Activated naive CD8-positive, alpha-beta T cell treated with anti-CD3 and anti-CD28 coated beads, Interleukin-2, amount 10 ng/mL, durations not matched to agents 7 days and 5 days (primary cell): ENCODE data around the gene GPR132. TPM values are rescaled to one million over a fixed set of nuclear protein-coding genes. Genes with fewer than 3 reads are reported as not detected.
A peak's percentile ranks its signal among the peaks of the same experiment; 100 is the strongest.
"Not testable (repeated sequence)": the region's sequence is repeated elsewhere in the genome, so short reads cannot be mapped to it uniquely, and the experiment has no call there.

Experiments
- ATAC-seq: fragments of 150-1000 bp; cut with Tn5 transposase; one replicate; pipeline ENCODE4 v1.10.0; 2021; ENCODE audit warnings: low read depth, moderate library complexity
- POLR2A ChIA-PET: fragments of 350-600 bp; sonication (Branson Sonifier 250); formaldehyde crosslinking; loops from one replicate; lab custom pipeline; 2021; ENCODE audit warnings: antibody characterized with exemption; lab: Charles Lee
- DNase-seq: peaks from one replicate; pipeline ENCODE4 v3.0.0; 2021
- H3K27ac Mint-ChIP-seq: one replicate; pipeline ENCODE4 v1.8.0; 2022; ENCODE audit warnings: mild to moderate bottlenecking, mixed read lengths
- H3K27me3 Mint-ChIP-seq: one replicate; pipeline ENCODE4 v1.8.0; 2022; ENCODE audit warnings: mild to moderate bottlenecking, moderate library complexity, mixed read lengths
- H3K36me3 Mint-ChIP-seq: one replicate; pipeline ENCODE4 v1.8.0; 2021; ENCODE audit warnings: mild to moderate bottlenecking, mixed read lengths
- H3K4me1 Mint-ChIP-seq: one replicate; pipeline ENCODE4 v1.8.0; 2021; ENCODE audit warnings: mixed read lengths
- H3K4me3 Mint-ChIP-seq: one replicate; pipeline ENCODE4 v1.8.0; 2022; ENCODE audit warnings: mild to moderate bottlenecking, moderate library complexity, mixed read lengths
- H3K9me3 Mint-ChIP-seq: one replicate; pipeline ENCODE4 v1.8.0; 2021; ENCODE audit warnings: mixed read lengths
- total RNA-seq, 2 experiments: library from RNA; stranded (reverse); gene quantifications; one replicate each; pipeline ENCODE4 v1.2.3, GENCODE V29; 2021

Gene GPR132
- total RNA-seq, 2 experiments from 2014 or later: 43.5 to 46.6 TPM

DNA sequence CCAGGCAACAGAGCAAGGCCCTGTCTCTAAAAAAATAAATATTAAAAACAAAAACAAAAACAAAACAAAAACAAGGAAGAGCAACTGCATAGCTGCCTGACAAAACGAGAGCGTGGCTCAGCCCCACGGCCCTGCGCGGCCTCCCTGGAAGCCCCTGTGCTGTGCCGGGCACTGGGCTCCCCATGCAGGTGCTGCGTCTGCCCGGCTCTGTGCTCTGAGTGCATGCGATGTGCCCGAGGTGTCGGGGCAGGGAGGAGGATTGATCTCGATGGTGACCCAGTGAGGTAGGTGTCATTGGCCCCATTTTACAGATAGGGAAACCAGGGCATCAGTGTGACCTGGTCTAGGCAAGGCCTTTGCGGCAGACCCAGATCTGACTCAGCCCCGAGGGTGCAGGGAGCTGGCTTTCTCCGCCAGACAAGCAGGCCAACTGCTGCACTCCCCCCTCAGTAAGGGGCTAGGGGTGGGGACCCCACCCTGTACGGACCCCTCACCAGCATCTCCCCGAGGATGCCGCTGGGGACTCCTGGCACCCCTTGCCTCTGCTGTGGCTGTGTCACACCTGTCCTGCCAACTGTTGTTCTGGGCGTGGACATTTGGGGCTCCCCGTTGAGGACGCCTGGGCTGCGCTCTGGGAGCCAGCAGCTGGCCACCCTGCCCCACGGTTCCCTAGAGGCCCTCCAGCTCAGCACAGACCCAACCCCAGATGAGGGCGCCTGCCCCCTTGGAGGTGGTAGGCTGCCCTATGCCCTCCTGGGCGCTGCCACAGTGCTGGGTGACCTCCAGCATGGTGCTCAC is 15.3 kb downstream of the GPR132 start:
- Mint-ChIP-seq H3K27ac (no peak overlapping the region), H3K9me3 (no peaks in the 10 kb centered on the region), H3K27me3 (peaks cover under 1% of the 10 kb centered on the region), H3K4me1 (peaks cover 12% of the 10 kb centered on the region), H3K4me3 (no peak overlapping the region), H3K36me3 (peaks cover 20% of the 10 kb centered on the region)
- POLR2A ChIA-PET: interaction anchor here (0.7 kb wide), 1 partner anchor 11 kb away, joined by 3 read pairs; no protein-coding TSS in a partner anchor
- no peak for DNase-seq
- no peak for ATAC-seq

DNA sequence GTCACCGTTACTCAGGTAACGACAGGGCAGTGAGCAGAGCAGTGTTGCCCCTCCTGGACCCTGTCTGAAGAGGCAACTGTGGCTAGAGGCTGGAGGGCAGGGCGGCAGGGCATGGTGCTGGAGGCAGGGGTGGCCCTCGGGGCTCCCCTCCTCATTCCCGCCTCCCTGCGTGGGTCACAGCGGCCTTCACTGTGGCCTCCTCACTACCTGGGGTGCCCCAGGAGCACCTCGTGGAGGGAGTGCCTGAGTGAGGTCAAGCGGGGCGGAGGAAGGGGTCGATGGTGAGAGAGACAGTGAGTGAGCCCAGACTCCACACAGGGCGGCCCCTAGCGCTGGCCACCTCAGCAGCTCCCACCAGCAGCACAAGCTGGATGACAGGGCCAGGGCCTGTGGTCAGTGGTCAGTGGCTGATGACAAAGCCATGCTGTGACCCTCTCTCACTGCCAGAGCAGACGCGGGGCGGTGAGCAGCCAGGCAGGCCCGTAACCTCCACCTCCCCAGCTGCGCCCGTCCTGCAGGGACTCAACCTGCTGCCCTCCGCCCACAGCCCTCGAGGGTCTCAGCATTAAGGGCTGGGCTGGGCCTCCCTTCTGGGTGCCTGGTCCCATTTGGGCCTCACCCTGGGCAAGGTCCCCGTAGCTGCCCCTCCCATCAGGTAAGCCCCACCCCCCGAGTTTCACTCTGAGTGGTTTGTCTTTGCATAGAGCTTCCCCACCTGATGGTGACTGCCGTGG is 17.8 kb downstream of the GPR132 start:
- Mint-ChIP-seq H3K4me3 (no peak overlapping the region), H3K9me3 (no peaks in the 10 kb centered on the region), H3K4me1 (peaks cover 14% of the 10 kb centered on the region), H3K27ac (no peak overlapping the region), H3K36me3 (peaks cover 11% of the 10 kb centered on the region), H3K27me3 (peaks cover 5% of the 10 kb centered on the region)
- POLR2A ChIA-PET: interaction anchor here (0.6 to 4.5 kb wide), 6 partner anchors 14 to 234 kb away, joined by 3 to 24 read pairs (median 7); partner anchors contain the start of genes CDCA4, CLBA1 and GPR132
- no peak for ATAC-seq
- DNase-seq: no peak

DNA sequence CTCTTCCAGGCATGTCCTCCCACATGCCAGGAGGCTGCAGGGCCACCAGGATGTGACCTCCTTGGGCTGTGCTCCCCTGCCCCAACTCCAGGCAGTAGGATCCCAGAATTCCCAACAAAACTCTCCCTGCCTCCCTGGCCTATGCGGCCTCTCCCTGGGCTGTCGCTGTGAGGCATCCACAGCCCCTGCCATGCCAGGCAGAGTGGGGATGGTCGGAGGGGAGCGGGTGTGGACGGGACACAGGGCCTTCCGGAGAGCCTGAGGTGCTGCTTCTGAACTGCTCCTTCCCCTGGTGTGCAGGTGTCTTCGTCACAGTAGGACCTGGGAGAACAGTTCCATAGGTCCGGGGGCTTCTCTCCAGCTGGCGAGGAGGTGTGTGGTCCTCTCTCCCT is 18.3 kb downstream of the GPR132 start:
- POLR2A ChIA-PET: interaction anchor here (0.7 to 4.5 kb wide), 5 partner anchors 13 to 268 kb away, joined by 3 to 24 read pairs (median 10); partner anchors contain the start of genes CDCA4 and CLBA1
- H3K27ac Mint-ChIP-seq: no peak overlapping the region

DNA sequence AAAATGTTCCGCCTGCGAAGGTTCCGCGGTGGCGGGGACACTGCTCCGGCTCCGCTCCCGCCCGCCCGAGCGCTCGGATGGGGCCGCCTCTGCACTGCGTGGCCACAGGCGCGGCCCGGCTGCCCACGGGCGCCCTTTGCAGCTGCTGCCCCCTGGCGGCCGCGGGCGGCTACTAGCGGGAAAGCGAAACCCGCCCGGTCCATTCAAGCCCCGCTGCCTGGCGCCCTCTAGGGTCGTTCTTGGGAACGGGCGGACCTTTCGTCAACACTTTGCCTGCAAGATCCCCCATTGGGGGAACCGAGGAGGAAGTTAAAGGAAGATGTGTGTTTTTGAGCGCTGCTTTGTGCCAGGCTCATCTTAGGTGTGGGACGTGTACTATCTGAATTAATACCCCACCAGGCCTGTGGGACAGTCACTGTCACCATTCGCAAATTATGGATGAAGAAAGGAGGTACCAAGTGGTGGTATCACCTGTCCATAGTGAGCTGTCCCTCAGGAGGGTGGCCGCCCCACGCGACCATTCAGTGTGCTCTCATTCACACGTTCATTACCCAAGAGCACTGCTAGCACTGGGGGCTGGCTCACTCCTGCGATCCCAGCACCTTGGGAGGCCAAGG is 19.4 kb downstream of the GPR132 start:
- peak; percentile 85 for ATAC-seq
- Mint-ChIP-seq H3K9me3 (no peaks in the 10 kb centered on the region), H3K36me3 (no peaks in the 10 kb centered on the region), H3K4me1 (peaks cover 14% of the 10 kb centered on the region), H3K4me3 (peak overlapping the region; percentile 25), H3K27me3 (peaks cover 5% of the 10 kb centered on the region), H3K27ac (peak overlapping the region; percentile 15)
- POLR2A ChIA-PET: interaction anchor here (0.7 to 4.5 kb wide), 10 partner anchors 12 to 1256 kb away, joined by 3 to 24 read pairs (median 4); partner anchors contain the start of genes CDCA4, CLBA1 and GPR132
- DNase-seq: peak; percentile 97

More for the DNA sequence above, 18.3 kb downstream of the GPR132 start:
- H3K27me3 Mint-ChIP-seq: peaks cover 5% of the 10 kb centered on the region
- DNase-seq (no peak), ATAC-seq (no peak)
- H3K4me1 Mint-ChIP-seq: peaks cover 14% of the 10 kb centered on the region
- H3K36me3 Mint-ChIP-seq: peaks cover 11% of the 10 kb centered on the region
- no peak overlapping the region for H3K4me3 Mint-ChIP-seq
- no peaks in the 10 kb centered on the region for H3K9me3 Mint-ChIP-seq

DNA sequence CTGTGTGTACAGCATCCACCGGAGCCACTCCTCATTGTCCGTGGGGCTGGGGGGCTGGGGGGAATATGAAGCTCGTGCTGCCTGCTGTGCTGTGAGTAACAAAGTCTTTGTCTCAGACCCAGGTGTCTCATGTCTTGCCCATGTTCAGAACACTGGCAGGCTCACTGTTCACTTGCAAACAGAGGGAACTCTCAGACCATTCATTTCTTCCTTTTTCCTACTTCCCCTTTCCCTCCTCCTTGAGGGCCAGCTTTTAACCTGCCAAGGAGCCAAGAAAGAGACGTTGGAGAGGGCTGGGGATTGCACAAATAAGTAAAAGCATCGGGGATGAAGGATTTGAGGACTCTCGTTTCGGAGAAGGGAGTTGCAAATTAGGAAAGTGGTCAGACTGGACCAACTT is 21.6 kb downstream of the GPR132 start:
- Mint-ChIP-seq H3K4me1 (peaks cover 14% of the 10 kb centered on the region), H3K9me3 (no peaks in the 10 kb centered on the region), H3K27me3 (peaks cover 5% of the 10 kb centered on the region), H3K4me3 (no peak overlapping the region), H3K36me3 (no peaks in the 10 kb centered on the region), H3K27ac (no peak overlapping the region)
- DNase-seq (no peak), ATAC-seq (no peak)
- POLR2A ChIA-PET: interaction anchor here (4.5 kb wide), 1 partner anchor 24 kb away, joined by 24 read pairs; the partner anchor contains the start of gene CDCA4

DNA sequence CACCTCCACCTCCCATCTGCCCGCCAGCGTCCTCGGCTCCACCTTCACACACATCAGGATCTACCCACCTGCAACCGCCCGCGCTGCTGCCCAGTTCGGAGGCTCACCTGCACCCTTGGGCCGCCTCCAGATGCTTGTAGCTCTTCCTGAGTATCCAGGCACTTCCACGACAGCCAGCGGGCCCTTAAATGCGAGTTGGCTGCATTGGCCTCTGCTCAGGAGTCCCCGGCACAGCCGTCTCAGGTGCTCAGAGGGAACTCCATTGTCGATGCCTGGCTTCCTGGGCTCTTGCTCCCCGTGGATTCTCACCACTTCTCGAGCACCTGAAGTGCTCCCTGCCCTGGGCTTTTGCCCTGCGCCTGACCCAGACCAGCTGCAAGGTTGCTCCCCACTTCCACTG is 22.4 kb downstream of the GPR132 start:
- no peaks in the 10 kb centered on the region for H3K36me3 Mint-ChIP-seq
- DNase-seq: no peak
- H3K27ac Mint-ChIP-seq: no peak overlapping the region
- peaks cover 5% of the 10 kb centered on the region for H3K27me3 Mint-ChIP-seq
- POLR2A ChIA-PET: interaction anchor here (1.3 kb wide), 1 partner anchor 22 kb away, joined by 3 read pairs; the partner anchor contains the start of gene GPR132
- no peak overlapping the region for H3K4me3 Mint-ChIP-seq
- ATAC-seq: no peak
- H3K4me1 Mint-ChIP-seq: peaks cover 12% of the 10 kb centered on the region
- H3K9me3 Mint-ChIP-seq: no peaks in the 10 kb centered on the region

DNA sequence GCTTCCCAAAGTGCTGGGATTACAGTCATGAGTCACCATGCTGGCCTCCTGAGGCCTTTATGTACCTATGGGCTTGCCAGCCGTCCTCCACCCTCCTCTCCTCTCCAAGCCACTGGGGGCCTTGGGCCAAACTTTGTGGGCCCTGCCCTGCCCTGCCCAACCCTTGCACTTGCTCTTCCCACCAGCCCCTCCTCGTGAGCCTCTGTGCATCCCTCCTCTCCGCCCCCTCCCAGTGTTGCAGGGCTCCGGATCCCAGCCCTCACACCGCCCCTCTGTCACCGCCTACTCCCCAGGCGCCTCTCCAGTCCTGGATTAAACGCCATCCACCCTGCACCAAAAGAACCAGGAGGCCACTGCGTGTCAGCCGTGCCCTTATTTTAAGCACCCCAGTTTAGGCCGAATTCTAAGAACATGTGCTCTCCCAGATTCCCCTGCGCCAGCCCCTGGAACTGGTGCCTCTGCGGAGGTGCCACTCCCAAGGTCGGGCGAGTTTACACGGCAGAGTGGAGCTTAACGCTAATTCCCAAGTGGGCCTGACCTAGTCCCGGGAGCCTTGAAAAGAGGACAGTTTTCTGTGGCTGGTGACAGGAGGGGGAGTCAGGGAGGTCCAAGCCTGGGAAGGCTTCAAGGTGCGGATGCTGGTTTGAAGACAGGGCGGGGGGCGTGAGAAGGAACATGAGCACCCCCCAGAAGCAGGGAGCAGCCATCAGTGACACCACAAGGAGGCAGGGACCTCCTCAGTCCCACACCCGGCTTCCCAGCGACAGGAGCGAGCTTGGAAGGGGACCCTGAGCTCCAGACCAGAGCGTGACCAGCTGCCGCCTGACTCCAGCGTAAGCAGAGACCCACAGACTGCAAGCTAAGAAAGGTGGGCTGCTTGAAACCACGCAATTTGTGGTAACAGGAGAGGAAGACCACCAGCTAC is 23.1 kb downstream of the GPR132 start:
- no peak overlapping the region for H3K4me3 Mint-ChIP-seq
- peaks cover 5% of the 10 kb centered on the region for H3K27me3 Mint-ChIP-seq
- no peaks in the 10 kb centered on the region for H3K9me3 Mint-ChIP-seq
- H3K27ac Mint-ChIP-seq: no peak overlapping the region
- POLR2A ChIA-PET: interaction anchor here (1.3 kb wide), 1 partner anchor 23 kb away, joined by 3 read pairs; the partner anchor contains the start of gene GPR132
- peaks cover 12% of the 10 kb centered on the region for H3K4me1 Mint-ChIP-seq
- DNase-seq (no peak), ATAC-seq (no peak)
- H3K36me3 Mint-ChIP-seq: no peaks in the 10 kb centered on the region

DNA sequence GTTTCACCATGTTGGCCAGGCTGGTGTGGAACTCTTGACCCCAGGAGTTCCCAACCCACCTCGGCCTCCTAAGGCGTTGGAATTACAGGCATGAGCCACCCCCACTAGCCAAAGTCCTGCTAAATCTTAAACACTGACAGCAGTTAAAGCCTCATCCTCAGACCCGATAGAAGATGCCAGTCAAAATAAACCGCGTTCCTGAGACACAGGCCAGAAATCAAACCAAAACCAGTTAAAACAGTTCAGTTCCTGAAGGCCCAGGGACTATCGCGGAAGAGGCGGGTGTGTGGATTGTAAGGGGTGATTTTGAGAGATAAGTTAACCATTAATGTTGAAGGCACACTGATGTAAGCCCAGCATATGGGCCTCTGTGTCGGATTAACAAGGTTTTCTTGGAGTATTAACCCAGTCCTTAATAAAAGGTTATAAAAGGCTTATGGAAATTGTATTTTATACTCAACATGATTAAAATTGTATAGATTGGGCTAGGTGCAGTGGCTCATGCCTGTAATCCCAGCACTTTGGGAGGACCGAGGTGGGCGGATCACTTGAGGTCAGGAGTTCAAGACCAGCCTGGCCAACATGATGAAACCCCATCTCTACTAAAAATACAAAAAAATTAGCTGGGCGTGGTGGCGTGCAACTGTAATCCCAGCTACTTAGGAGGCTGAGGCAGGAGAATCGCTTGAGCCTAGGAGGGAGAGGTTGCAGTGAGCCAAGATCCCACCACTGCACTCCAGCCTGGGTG is 25.6 kb downstream of the GPR132 start:
- DNase-seq (no peak), ATAC-seq (no peak)
- Mint-ChIP-seq H3K27me3 (peaks cover 2% of the 10 kb centered on the region), H3K36me3 (no peaks in the 10 kb centered on the region), H3K4me1 (peaks cover 3% of the 10 kb centered on the region), H3K27ac (no peak overlapping the region), H3K4me3 (no peak overlapping the region), H3K9me3 (no peaks in the 10 kb centered on the region)
- POLR2A ChIA-PET: no interaction called here

DNA sequence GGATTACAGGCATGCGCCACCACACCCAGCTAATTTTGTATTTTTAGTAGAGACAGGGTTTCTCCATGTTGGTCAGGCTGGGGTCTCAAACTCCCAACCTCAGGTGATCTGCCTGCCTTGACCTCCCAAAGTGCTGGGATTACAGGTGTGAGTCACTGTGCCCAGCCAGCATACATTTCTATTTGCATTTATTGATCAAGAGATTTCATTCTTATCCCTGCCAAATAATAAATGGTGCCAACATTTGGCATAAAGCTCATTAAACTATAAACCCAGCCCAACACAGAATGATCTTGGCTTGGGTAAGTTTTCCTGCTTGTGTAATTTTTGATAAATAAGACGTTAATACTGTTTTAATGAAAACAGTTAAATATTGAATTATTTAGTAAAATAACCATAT is 29.6 kb downstream of the GPR132 start:
- not testable (repeated sequence) for H3K4me1 Mint-ChIP-seq, DNase-seq, H3K36me3 Mint-ChIP-seq, ATAC-seq, H3K9me3 Mint-ChIP-seq, H3K27ac Mint-ChIP-seq, H3K27me3 Mint-ChIP-seq, H3K4me3 Mint-ChIP-seq
- POLR2A ChIA-PET: interaction anchor here (0.6 kb wide), 1 partner anchor 15 kb away, joined by 3 read pairs; the partner anchor contains the start of gene CDCA4

DNA sequence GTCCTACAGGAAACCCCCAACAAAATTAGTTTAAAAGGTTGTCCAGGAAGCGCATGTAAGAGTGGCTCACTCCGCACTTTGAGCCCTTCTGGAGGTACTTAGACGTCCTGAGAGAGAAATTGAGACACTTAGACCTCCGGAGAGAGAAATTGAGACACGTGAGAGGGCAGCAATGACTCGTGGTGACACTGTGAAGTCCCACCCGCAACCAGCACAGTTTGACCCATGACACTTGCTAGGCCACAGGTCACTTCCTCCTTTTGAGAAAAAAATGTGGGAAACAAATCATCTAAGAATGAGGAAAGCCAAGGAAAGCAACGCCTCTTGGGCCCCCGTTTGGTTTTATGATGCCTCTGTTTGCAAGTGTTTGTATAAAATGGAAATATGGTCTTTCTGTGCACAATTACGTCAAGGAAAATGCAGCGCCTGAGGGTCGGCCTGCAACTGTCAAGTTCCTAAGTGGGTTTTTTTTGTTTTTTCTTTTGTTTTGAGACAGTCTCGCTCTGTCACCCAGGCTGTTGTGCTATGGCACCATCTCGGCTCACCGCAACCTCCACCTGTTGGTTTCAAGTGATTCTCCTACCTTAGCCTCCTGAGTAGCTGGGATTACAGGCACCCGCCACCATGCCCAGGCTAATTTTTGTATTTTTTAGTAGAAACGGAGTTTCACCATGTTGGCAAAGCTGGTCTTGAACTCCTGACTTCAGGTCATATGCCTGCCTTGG is 30.8 kb downstream of the GPR132 start:
- Mint-ChIP-seq H3K27ac (no peak overlapping the region), H3K36me3 (no peaks in the 10 kb centered on the region), H3K27me3 (peaks cover 2% of the 10 kb centered on the region), H3K9me3 (no peaks in the 10 kb centered on the region), H3K4me1 (peaks cover 9% of the 10 kb centered on the region), H3K4me3 (peak overlapping the region; percentile 12)
- no peak for DNase-seq
- no peak for ATAC-seq
- POLR2A ChIA-PET: interaction anchor here (1.6 kb wide), 1 partner anchor 14 kb away, joined by 8 read pairs; the partner anchor contains the start of gene CDCA4

DNA sequence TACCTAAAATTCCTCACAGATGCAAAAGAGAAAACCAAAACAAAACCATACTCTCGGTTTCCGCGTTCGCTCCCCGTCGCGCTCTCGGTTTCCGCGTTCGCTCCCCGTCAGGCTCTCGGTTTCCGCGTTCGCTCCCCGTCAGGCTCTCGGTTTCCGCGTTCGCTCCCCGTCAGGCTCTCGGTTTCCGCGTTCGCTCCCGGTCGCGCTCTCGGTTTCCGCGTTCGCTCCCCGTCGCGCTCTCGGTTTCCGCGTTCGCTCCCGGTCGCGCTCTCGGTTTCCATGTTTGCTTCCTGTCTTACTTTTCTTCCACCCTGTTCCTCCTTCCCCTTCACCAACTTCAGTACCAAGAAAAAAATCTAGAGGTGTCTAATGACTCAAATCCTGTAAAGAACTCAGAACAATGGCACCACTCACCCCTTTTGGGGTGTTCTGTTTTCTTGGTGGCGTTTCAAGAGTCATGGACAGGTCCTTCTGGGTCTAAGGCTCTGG is 31.8 kb downstream of the GPR132 start:
- not testable (repeated sequence) for H3K36me3 Mint-ChIP-seq, H3K9me3 Mint-ChIP-seq, ATAC-seq, H3K4me1 Mint-ChIP-seq, DNase-seq, H3K27me3 Mint-ChIP-seq
- POLR2A ChIA-PET: interaction anchor here (0.6 to 1.6 kb wide), 2 partner anchors 13 kb away, joined by 3 to 8 read pairs; partner anchors contain the start of gene CDCA4
- peak overlapping the region; percentile 72 for H3K4me3 Mint-ChIP-seq
- H3K27ac Mint-ChIP-seq: peak overlapping the region; percentile 57
